D341Med (cell line): ENCODE results near the gene TIMM8B.
"Not testable (repeated sequence)": the region's sequence is repeated elsewhere in the genome, so short reads cannot be mapped to it uniquely, and the experiment has no call there.

ENCODE experiments used
- DNase-seq: peaks from one replicate; pipeline ENCODE4 v3.0.0; 2012; ENCODE audit warnings: low spot score

The TIMM8B gene, protein sequence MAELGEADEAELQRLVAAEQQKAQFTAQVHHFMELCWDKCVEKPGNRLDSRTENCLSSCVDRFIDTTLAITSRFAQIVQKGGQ

GRCh38 chr11:112086422-112087191 lies at the start of gene TIMM8B, which contains the start of gene SDHD:
Gene TIMM8B, minus strand, starts transcription at chr11:112086756. Its CDS starts 33 bp downstream, at chr11:112086723.
Gene SDHD, plus strand, starts transcription at chr11:112086873. Its CDS starts 35 bp downstream, at chr11:112086908.
- DNase-seq = peak; percentile 94

DNA sequence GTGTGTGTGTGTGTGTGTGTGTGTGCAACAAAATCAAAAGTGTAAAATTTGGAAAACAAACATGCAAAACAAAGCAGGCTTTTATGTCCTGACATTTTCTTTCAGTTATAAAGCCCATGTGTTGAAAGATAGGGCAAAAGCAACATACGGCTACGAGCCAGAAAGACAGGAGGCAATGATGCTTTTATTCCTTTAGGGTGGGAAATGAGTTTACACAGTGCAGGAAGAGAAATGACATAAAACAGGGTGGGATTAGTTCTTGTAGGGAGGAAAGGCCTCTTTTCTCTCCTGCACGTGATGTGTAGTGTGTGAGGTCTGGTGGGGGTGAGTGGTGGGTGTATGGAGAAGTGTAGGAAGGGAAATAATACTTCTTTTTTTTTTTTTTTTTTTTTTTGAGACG lies 47.9 kb upstream of the TIMM8B start:
- DNase-seq = no peak

DNA sequence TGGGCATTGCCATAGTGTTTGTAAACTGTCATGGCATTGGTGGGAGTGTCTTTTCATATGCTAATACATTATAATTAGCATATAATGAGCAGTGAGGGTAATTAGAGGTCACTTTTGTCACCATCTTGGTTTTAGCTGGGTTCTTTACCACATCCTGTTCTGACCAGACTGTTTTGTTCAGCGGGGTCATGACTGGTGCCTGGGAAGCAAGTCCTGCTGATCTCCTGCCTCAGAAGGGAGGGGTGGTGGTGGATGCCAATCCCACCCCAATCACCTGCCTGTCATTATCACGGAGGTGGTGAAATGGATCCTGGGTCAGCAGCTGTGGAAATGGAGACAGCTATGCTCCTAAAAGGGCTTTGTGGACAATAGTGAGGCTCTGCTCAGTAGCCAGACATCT lies 46.2 kb upstream of the TIMM8B start:
- no peak for DNase-seq

GRCh38 chr11:112129656-112130055 lies 43.1 kb upstream of the TIMM8B start:
- no peak for DNase-seq

DNA sequence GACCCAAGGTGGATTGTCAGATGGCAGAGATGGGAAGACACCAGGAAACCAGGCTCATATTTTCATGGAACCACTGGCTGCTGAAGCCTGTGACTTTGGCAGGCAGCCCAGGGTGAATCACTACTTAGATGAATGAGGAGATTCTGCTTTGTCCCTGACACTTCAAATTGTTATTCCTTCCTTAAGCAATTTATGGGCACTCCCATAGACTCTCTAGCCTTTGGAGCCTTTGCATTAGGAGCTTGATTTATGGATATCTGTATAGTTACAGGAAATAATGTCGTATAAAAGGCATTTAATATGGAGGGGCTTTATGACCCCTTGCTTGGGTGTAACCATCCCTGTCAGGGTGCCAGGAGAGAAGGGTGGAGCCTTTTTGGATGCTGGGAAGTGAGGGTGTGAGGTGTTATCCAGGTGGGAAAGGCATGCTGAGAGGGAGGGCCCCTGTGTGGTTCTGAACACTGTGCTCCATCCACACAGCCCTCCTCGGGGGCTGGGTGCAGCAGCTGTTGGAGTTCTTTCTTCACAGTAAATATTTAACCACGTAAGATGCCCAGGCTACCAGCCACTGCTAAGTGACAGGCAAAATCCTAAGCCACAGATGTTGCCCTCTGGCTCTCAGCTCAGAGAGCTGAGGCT lies 42.0 kb upstream of the TIMM8B start:
- no peak for DNase-seq

DNA sequence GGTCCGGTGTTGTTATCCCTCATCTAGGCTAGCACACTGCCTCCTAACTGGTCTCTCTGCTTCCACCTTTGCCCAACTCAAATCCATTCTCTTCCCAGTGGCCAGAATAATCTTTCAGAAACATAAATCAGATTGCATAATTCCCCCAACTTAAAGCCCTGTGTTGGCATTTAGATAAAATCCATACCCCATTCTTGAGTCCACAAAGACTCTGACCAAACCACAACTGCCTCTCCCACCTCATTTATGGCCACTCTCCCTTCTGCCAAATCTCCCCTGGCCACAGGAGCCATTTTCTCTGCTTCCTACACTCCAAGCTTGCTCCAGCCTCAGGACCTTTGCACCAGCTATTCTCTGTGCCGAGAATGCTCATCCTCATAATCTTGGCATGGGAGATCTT lies 40.5 kb upstream of the TIMM8B start:
- DNase-seq = no peak

- no peak for DNase-seq
Measured at GRCh38 chr11:112123129-112123528, 36.6 kb upstream of the TIMM8B start.

GRCh38 chr11:112121981-112122615 lies 35.5 kb upstream of the TIMM8B start:
- no peak for DNase-seq

- no peak for DNase-seq
Measured at GRCh38 chr11:112118176-112118575, 31.6 kb upstream of the TIMM8B start.

- no peak for DNase-seq
Measured at GRCh38 chr11:112115386-112115785, 28.8 kb upstream of the TIMM8B start.

- no peak for DNase-seq
Measured at GRCh38 chr11:112114460-112114859, 27.9 kb upstream of the TIMM8B start.

DNA sequence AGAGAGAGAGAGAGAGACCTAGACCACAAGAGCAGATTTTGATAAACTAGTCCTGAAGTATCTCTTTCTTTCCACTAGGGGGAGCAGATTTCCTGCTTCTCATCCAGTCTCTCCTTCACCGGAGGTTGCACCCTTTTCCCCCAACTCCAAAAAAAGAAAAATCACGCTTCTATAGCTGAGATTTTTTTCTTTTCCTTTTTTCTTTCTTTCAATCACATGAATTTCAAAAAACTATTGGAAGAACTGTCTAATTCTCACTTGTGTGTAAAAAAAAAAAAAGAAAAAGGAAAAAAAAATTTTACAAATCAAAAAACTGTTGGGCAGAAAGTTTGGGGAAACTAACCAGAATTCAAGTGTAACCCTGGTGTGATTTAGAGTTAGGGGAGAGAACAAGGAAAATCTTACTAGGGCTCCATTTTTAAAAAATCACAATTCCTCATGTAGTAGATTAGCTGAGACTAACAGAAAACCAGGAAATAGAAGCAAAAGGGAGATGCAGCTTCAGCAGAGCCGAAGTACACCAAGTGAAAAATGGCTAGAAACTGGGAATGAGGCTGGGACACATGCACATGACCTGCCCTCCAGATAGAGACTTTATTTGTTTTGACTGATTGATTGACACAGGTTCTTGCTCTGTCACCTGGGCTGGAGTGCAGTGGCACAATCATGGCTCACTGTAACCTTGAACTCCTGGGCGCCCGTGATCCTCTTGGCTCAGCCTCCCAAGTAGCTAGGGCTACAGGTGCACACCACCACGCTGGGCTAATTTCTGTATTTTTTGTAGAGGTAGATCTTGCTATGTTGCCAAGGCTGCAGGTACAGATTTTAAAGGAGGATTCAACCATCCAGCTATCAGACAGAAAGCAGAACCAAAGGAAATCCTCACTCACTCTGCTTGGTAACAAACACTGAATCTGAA lies 27.2 kb upstream of the TIMM8B start:
- peak; percentile 58 for DNase-seq

DNA sequence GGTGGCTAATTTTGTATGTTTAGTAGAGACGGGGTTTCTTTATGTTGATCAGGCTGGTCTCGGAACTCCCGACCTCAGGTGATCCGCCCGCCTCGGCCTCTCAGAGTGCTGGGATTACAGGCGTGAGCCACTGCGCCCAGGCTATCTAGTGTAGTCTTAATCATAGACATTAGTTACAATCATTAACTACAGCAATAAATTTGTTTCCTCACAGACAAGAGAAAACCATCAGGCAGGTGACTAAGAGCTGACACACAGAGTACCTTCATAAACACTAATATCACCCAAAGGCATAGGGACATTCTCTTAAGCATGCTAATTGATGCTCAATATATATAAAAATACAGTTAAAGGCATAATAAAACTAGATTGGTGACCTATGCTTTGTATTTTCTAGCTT lies 19.5 kb upstream of the TIMM8B start:
- DNase-seq = no peak

DNA sequence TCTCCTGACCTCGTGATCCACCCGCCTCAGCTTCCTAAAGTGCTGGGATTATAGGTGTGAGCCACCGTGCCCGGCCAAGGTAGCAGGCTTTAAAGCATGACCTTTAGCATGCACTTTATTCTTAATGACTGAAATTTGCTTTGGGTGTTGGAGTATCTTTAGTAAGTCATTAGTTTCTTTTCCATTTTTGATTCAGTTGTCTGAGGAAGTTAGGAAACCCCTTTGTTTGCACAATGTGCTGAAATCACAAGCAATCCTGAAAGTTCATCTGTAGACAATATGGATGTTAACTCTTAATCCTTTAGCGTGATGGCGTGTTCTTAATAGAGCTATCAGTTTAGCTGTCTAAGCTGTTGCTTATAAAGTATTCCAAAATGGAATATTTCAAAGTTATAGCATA lies 16.9 kb upstream of the TIMM8B start:
- no peak for DNase-seq

- no peak for DNase-seq
Measured at GRCh38 chr11:112100462-112100861, 13.9 kb upstream of the TIMM8B start.

- no peak for DNase-seq
Measured at GRCh38 chr11:112097734-112098528, 11.4 kb upstream of the TIMM8B start.

DNA sequence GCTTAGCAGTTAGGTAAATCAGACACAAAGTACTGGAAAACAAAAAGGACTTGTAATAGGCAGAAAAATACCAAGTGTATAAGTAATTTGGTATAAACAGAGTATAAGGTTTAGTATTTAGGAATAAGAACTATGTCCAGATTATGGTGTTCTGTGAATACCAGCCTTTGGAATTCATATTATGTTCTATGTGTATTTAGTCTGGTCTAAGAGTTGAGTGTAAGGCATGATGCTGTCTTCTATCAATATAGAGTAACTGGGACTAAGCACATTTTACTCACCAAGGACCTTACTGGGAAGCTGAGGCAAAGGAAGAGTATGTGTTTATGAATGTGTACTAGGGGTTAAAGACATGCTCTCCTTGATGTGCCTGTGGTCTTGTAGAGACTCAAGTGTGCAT lies 9.6 kb upstream of the TIMM8B start:
- no peak for DNase-seq

DNA sequence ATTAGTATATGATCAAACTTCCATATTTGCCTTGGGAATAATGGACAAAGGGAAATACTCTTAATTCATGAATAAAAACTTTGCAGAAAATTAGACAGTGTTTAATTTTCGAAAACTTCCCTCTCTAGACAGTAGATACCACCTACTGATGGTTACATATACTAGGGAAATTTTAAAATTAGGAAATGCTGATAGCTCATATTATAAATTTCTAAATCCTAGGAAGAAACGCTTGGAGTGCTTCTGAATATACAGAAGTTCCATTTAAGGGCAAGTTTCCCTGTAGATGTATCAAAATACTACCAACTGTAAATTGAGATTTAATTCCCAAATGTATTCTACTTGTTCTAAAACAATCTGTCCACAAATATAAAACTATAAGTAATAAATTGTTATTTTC lies 8.7 kb upstream of the TIMM8B start:
- DNase-seq = not testable (repeated sequence)

DNA sequence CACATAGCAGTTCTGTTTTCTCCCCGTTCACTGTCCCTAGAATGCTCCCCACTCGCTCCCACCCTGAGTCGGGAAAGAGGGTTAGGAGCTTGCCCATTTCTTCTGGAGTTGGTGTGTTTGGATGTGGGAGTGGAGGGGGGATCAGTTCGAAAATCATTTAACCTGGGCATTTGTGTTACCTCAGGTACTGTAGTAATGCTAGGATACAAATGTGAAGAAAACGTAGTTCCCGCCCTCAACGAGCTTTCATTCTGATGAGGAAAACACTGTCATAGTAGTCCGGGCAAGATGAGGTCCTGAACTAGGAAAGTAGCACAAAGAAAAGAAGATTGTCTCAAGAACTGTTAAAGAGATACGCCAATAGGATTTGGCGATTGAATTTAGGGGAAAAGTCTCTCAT lies 656 bp upstream of the TIMM8B start:
- no peak for DNase-seq

DNA sequence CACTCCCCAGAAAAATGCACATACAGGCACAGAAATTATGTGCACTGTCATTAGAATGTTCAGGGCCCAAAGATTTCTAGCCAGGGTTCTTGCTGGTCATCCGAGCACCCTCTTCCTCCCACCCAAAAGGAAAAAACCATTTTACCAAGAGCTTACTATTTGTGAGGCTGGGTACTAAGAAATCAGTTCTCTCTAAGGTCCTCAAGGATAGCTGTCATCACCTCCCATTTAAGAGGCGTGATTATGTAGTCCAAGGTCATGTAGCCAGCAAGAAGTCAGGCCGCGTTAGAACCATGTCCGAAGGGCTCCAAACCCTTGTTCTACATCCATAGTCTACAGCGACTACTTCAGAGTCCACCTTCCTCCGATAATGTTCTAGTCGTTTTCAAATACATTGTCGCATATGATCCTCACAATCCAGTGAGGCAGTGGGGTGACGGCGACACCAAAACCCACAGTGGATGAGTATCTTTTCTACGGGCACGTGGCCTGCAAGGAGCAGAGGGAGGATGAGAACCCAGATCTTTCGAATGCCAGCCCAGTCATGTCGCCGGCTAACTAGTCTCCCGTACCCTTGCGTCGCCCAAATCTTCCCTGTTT lies 634 bp downstream of the TIMM8B start:
- peak; percentile 61 for DNase-seq

DNA sequence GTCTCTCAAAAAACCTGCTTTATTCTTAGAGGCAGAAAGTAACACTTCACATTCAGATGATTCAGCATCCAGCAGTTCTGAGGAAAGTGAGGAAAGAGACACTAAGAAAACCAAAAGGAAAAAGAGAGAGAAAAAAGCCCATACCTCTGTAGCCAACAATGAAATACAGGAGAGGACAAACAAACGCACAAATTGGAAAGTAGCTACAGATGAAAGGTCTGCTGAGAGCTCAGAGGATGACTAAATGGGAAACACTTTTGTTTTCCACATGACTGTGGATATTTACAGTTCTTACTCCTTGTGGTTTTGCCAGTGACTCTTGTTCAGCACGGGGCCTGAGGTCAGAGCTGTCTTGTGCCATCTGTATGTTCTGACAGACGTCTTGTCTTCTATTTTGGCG lies 3.8 kb downstream of the TIMM8B start:
- no peak for DNase-seq
